Measurements from ENCODE around the gene ASTN1.

DNA sequence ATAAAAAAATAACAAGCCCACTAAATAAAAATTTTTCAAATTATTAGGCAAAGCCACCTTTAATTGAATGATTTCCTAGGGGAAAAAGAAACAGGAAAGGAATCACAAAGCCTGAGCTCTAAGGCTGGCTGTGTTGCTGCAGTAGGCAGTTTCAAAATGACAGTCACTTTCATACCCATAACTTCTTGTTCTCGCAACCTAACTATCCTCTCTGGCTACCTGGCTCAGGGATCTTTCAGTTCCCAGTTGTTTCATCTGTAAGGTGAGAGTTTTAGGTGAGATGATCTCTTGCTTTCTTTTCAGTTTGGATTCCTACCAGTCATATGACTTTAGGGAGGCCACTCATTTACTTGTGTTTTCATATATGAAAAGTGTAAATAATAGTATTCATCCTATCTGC, 226.1 kb downstream of the ASTN1 start:
- TF ChIP-seq EZH2phosphoT487 (IDR thresholded peaks at IDR 0.05; ENCODE audit: borderline replicate concordance): no peak
- TF ChIP-seq, protein P1, sequence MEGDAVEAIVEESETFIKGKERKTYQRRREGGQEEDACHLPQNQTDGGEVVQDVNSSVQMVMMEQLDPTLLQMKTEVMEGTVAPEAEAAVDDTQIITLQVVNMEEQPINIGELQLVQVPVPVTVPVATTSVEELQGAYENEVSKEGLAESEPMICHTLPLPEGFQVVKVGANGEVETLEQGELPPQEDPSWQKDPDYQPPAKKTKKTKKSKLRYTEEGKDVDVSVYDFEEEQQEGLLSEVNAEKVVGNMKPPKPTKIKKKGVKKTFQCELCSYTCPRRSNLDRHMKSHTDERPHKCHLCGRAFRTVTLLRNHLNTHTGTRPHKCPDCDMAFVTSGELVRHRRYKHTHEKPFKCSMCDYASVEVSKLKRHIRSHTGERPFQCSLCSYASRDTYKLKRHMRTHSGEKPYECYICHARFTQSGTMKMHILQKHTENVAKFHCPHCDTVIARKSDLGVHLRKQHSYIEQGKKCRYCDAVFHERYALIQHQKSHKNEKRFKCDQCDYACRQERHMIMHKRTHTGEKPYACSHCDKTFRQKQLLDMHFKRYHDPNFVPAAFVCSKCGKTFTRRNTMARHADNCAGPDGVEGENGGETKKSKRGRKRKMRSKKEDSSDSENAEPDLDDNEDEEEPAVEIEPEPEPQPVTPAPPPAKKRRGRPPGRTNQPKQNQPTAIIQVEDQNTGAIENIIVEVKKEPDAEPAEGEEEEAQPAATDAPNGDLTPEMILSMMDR (conservative IDR thresholded peaks at IDR 0.05; ENCODE audit: low read length): no peak

Data from Loucy (cell line).